GM13977 (cell line): ENCODE results near the gene TFPI.
"Not testable (repeated sequence)": the region's sequence is repeated elsewhere in the genome, so short reads cannot be mapped to it uniquely, and the experiment has no call there.

Source experiments
- DNase-seq: peaks from one replicate; pipeline ENCODE4 v3.0.0; 2012; ENCODE audit warnings: low spot score
- CTCF ChIP-seq: IDR thresholded peaks from 2 replicates; pipeline ENCODE4 v1.5.1; 2012; ENCODE audit warnings: mild to moderate bottlenecking, control low read depth; ENCODE audit not compliant: insufficient read depth; ENCODE audit errors: extremely low read depth, missing control alignments
- in situ Hi-C: fragments of 300-500 bp; cut with MboI; formaldehyde crosslinking; loops from one replicate; pipeline ENCODE4 v1.12.0; 2022; ENCODE audit warnings: low sequenced_read_pairs, low pct_unique_long_range_greater_than_20kb, mixed read lengths, inconsistent platforms; ENCODE audit not compliant: unreplicated experiment

The TFPI gene

DNA sequence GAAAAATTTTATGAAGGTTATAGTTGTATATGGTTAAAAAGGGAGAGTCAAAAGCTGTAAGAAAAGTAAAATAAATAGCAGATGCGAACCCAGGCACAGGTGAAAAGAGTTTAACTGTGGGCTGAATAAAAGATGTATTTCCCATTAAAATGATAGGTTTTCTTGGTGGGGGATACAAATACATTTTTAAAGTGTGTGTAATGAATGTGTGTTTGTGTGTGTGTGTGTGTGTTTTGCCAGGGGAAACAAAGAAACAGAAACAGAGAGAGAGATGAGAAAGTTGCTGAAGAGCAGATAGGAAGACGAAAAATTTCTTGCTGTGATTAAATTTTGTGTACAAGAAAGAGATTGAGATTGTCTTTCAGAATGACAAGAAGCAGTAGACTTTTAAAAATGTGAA lies 12.1 kb downstream of the TFPI start:
- TF ChIP-seq CTCF, result no peak
- no peak for DNase-seq
- in situ Hi-C loops, result no loop called here

- no peak for DNase-seq
- TF ChIP-seq CTCF, result no peak
- in situ Hi-C loops, result no loop called here
Observed at GRCh38 chr2:187541086-187542085, 12.8 kb downstream of the TFPI start.

GRCh38 chr2:187538222-187538621 lies 16.0 kb downstream of the TFPI start:
- DNase-seq, in situ Hi-C loops: not testable (repeated sequence)

DNA sequence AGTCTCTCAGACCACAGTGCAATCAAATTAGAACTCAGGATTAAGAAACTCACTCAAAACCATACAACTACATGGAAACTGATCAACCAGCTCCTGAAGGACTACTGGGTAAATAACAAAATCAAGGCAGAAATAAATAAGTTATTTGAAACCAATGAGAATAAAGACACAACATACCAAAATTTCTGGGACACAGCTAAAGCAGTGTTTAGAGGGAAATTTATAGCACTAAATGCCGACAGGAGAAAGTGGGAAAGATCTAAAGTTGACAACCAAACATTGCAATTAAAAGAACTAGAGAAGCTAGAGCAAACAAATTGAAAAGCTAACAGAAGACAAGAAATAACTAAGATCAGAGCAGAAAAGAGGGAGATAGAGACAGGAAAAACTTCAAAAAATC lies 18.9 kb downstream of the TFPI start:
- DNase-seq, in situ Hi-C loops: not testable (repeated sequence)

DNA sequence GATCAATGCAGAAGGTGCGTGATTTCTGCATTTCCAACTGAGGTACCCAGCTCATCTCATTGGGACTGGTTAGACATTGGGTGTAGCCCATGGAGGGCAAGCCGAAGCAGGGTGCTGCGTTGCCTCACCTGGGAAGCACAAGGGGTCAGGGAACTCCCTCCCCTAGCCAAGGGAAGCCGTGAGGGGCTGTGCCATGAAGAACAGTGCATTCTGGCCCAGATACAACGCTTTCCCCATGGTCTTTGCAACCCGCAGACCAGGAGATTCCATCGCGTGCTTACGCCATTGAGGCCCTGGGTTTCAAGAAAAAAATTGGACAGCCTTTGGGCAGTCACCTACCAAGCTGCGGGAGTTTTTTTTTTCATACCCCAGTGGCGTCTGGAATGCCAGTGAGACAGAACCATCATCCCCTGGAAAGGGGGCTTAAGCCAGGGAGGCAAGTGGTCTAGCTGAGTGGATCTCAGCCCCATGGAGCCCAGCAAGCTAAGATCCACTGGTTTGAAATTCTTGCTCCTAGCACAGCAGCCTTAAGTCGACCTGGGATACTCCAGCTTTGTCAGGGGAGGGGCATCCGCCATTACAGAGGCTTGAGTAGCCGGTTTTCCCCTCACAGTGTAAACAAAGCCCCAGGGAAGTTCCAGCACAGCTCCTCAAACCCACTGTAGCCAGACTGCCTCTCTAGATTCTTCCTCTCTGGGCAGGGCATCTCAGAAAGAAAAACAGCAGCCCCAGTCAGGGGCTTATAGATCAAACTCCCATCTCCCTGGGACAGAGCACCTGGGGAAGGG lies 21.7 kb downstream of the TFPI start:
- TF ChIP-seq CTCF, result no peak
- in situ Hi-C loops, result no loop called here
- DNase-seq, result no peak

GRCh38 chr2:187529977-187530721 lies 24.1 kb downstream of the TFPI start:
- in situ Hi-C loops, result no loop called here

More at GRCh38 chr2:187529977-187530721, 24.1 kb downstream of the TFPI start:
- no peak for TF ChIP-seq CTCF
- DNase-seq, result no peak
